ENCODE data around the gene FER. TPM values are rescaled to one million over a fixed set of nuclear protein-coding genes. Genes with fewer than 3 reads are reported as not detected.

The FER gene
- total and polyA plus RNA-seq, 10 of the 15 experiments (the other 5 are each of a cell fraction or from before 2014, with no cell fraction given), result 4.4 to 19.1 (median 9.6) TPM

GRCh38 chr5:108989761-108990392, 242.2 kb downstream of the FER start:
- in situ Hi-C loops (cut with MboI) (no loop called here), intact Hi-C loops (cut with micrococcal nuclease; ENCODE audit: unreplicated experiment) (no loop called here)
- H2AFZ ChIP-seq (ENCODE audit: control insufficient read depth, low read depth, low read length), result no peak overlapping the region
- CTCF ChIA-PET, result interaction anchor here (0.9 to 1.2 kb wide), 2 partner anchors 71 to 309 kb away, joined by 3 read pairs; no protein-coding TSS in a partner anchor
- no peaks in the 10 kb centered on the region; the same call in 2 of the 3 replicates for H3K9me3 ChIP-seq (replicated peaks; ENCODE audit: control insufficient read depth, insufficient read depth, low read length)
- FAIRE-seq (no peak), ATAC-seq (no peak), DNase-seq (ENCODE audit: low read depth, low spot score) (no peak)
- 50% methylated on average over 1 of the region's 1 CpG for WGBS (ENCODE audit: insufficient coverage, insufficient replicate concordance, low lambda C conversion rate, missing lambda C conversion rate)
- H3K36me3 ChIP-seq (ENCODE audit: control insufficient read depth in 2 of 2, insufficient read depth in 2 of 2, low read length in 1 of 2), result no peaks in the 10 kb centered on the region
- POLR2A ChIA-PET, result no interaction called here
- H3K27me3 ChIP-seq (replicated peaks in 1 of 2; ENCODE audit: control insufficient read depth in 2 of 2, insufficient read depth in 2 of 2, low read length in 1 of 2), result no peaks in the 10 kb centered on the region
- no peak for TF ChIP-seq YY1 (IDR thresholded peaks at IDR 0.05; ENCODE audit: low read depth, low read length)
- no peak for TF ChIP-seq CBX3 (IDR thresholded peaks at IDR 0.05; ENCODE audit: borderline replicate concordance, low read depth)
- TF ChIP-seq TARDBP (IDR thresholded peaks at IDR 0.05; ENCODE audit: borderline replicate concordance), result no peak
- no peak for TF ChIP-seq HSF1 (IDR thresholded peaks at IDR 0.05; ENCODE audit: low read depth, low read length)
- TF ChIP-seq KDM1A (IDR thresholded peaks at IDR 0.05; ENCODE audit: borderline replicate concordance), result no peak
- TF ChIP-seq SKIL (IDR thresholded peaks at IDR 0.05; ENCODE audit: low read depth, poor library complexity, severe bottlenecking), result no peak
- TF ChIP-seq MXI1 (IDR thresholded peaks at IDR 0.05; ENCODE audit: low read depth, low read length), result no peak
- no peak for TF ChIP-seq E2F4 (IDR thresholded peaks at IDR 0.05; ENCODE audit: low read depth, low read length)
- TF ChIP-seq PAX8 (IDR thresholded peaks at IDR 0.05), result no peak
- TF ChIP-seq SMC3 (IDR thresholded peaks at IDR 0.05; ENCODE audit: borderline replicate concordance, low read length), result no peak
- no peak for TF ChIP-seq MTA3 (IDR thresholded peaks at IDR 0.05; ENCODE audit: borderline replicate concordance, low read length)
- TF ChIP-seq JUNB (IDR thresholded peaks at IDR 0.05), result no peak
- no peak for TF ChIP-seq CBFB (IDR thresholded peaks at IDR 0.05; ENCODE audit: low read depth)
- TF ChIP-seq ZNF384 (IDR thresholded peaks at IDR 0.05; ENCODE audit: borderline replicate concordance, low read depth, low read length), result no peak
- no peak overlapping the region for H3K27ac ChIP-seq (ENCODE audit: control insufficient read depth, insufficient read depth)
- no peak overlapping the region for H3K9ac ChIP-seq (ENCODE audit: control insufficient read depth, insufficient read depth, low read length)
- RAD21 ChIA-PET (ENCODE audit: unreplicated experiment), result no interaction called here
- no peaks in the 10 kb centered on the region for H4K20me1 ChIP-seq (ENCODE audit: control insufficient read depth, insufficient read depth)
- H3K4me2 ChIP-seq (ENCODE audit: control insufficient read depth, insufficient read depth), result no peak overlapping the region
- no peak overlapping the region for H3K4me3 ChIP-seq
- H3K4me1 ChIP-seq (ENCODE audit: control insufficient read depth, insufficient read depth, low read length), result no peaks in the 10 kb centered on the region
- H3K79me2 ChIP-seq (ENCODE audit: control insufficient read depth, insufficient read depth, low read length), result no peaks in the 10 kb centered on the region
- no TSS peak for BruUV-seq (replicated peaks)
- SMC1A ChIA-PET (ENCODE audit: uncharacterized antibody, unreplicated experiment), result interaction anchor here (0.9 to 1.3 kb wide), 4 partner anchors 11 to 301 kb away, joined by 3 read pairs; no protein-coding TSS in a partner anchor
